K562 (cell line): ENCODE data around the gene PARD6B. TPM values are rescaled to one million over a fixed set of nuclear protein-coding genes. Genes with fewer than 3 reads are reported as not detected.

Source experiments
- CC2D1A ChIP-seq: fragments of 450-650 bp; IDR thresholded peaks from 2 replicates; pipeline ENCODE4 v1.6.1; 2017; ENCODE audit warnings: mild to moderate bottlenecking
- GATAD2A ChIP-seq: fragments of 450-650 bp; IDR thresholded peaks from 2 replicates; pipeline ENCODE4 v1.6.1; 2017
- GATAD2B ChIP-seq: fragments of 450-650 bp; IDR thresholded peaks from 2 replicates; pipeline ENCODE4 v1.6.1; 2017; ENCODE audit warnings: mild to moderate bottlenecking, borderline replicate concordance
- HMG20A ChIP-seq: fragments of 450-650 bp; formaldehyde crosslinking; conservative IDR thresholded peaks from 2 replicates; pipeline ENCODE4 v1.4.0; 2020; ENCODE audit warnings: mild to moderate bottlenecking, mixed read lengths
- KLF16 ChIP-seq: IDR thresholded peaks from 2 replicates; pipeline ENCODE4 v1.6.1; 2016; ENCODE audit warnings: antibody characterized with exemption
- MEF2A ChIP-seq: IDR thresholded peaks from 2 replicates; pipeline ENCODE4 v1.6.1; 2011; ENCODE audit warnings: low read depth, mild to moderate bottlenecking, low read length, moderate library complexity; ENCODE audit not compliant: control insufficient read depth
- MXI1 ChIP-seq: IDR thresholded peaks from 2 replicates; pipeline ENCODE4 v1.6.1; 2011; ENCODE audit warnings: low read depth, mild to moderate bottlenecking, improper control_type of control experiment, low read length
- NFE2 ChIP-seq: IDR thresholded peaks from 2 replicates; pipeline ENCODE4 v1.6.1; 2014; ENCODE audit warnings: antibody characterized with exemption, low read depth
- RBM25 ChIP-seq: fragments of 200-400 bp; formaldehyde crosslinking; IDR thresholded peaks from 2 replicates; pipeline ENCODE4 v1.6.1; 2018; ENCODE audit warnings: low read length, low read depth, moderate library complexity; ENCODE audit not compliant: severe bottlenecking
- ZBTB17 ChIP-seq: fragments of 450-650 bp; formaldehyde crosslinking; IDR thresholded peaks from 2 replicates; pipeline ENCODE4 v1.4.0; 2020; ENCODE audit warnings: mild to moderate bottlenecking
- ZBTB5 ChIP-seq: fragments of 450-650 bp; IDR thresholded peaks from 2 replicates; pipeline ENCODE4 v1.6.1; 2017; ENCODE audit warnings: antibody characterized with exemption
- ZBTB8A ChIP-seq: fragments of 450-650 bp; IDR thresholded peaks from 2 replicates; pipeline ENCODE4 v1.6.1; 2018; ENCODE audit warnings: mild to moderate bottlenecking, moderate library complexity; ENCODE audit not compliant: partially characterized antibody
- ZNF232 ChIP-seq: sonication (generic); formaldehyde crosslinking; IDR thresholded peaks from 2 replicates; pipeline ENCODE4 v1.8.0; 2022; ENCODE audit warnings: mild to moderate bottlenecking, missing genetic modification reagents
- ZNF318 ChIP-seq, 2 experiments: fragments of 450-650 bp; IDR thresholded peaks; 2 replicates each; pipeline ENCODE4 v1.6.1; 2016; ENCODE audit warnings: mild to moderate bottlenecking in 2 of 2, borderline replicate concordance in 1 of 2, low read depth in 1 of 2, moderate library complexity in 1 of 2
- ZNF395 ChIP-seq: fragments of 200-800 bp; sonication (Bioruptor generic); IDR thresholded peaks from 2 replicates; pipeline ENCODE4 v1.6.1; 2017; ENCODE audit warnings: missing genetic modification characterization, missing compliant biosample characterization
- ZNF57 ChIP-seq: fragments of 450-650 bp; formaldehyde crosslinking; IDR thresholded peaks from 2 replicates; pipeline ENCODE4 v1.4.0; 2020; ENCODE audit warnings: mild to moderate bottlenecking, moderate library complexity
- polyA plus RNA-seq, 8 experiments: library from polyadenylated mRNA; depleted of rRNA in 4 of 8; stranded (reverse) in 5 of 8; unstranded in 3 of 8; fragments of >200 nt; fragmentation: Nextera tagmentation in 2 of 8; fragmentation: Illumina TruSeq in 1 of 8; extraction: Ambion mirVana in 2 of 8; extraction: Trizol in 1 of 8; gene quantifications; 2 replicates each; pipeline versions ENCODE4 v1.2.1 to v1.2.3, GENCODE V29; 2011 to 2014; ENCODE audit warnings: inconsistent platforms in 1 of 8, missing spikeins in 1 of 8
- total RNA-seq, 7 experiments: library from RNA; depleted of rRNA in 6 of 7; stranded (reverse); fragments of >200 nt in 6 of 7; fragmentation: Illumina TruSeq in 2 of 7; extraction: Trizol in 2 of 7; gene quantifications; 2 replicates each; pipeline versions ENCODE4 v1.2.1 to v1.2.3, GENCODE V29; 2011 to 2021; ENCODE audit warnings: low replicate concordance in 1 of 7

Gene PARD6B
- total and polyA plus RNA-seq, 9 of the 15 experiments (the other 6 are each of a cell fraction or from before 2014, with no cell fraction given), result 1.7 to 12.3 (median 5.5) TPM

GRCh38 chr20:50724851-50725723 is 6.3 kb upstream of the PARD6B start (continued):
- no peak for TF ChIP-seq ZNF318 (IDR thresholded peaks at IDR 0.05; ENCODE audit: borderline replicate concordance in 1 of 2, low read depth in 1 of 2)
- TF ChIP-seq GATAD2A, result peak; percentile 77; the same call in 1 of the 2 replicates
- TF ChIP-seq CC2D1A, result peak; percentile 16; the same call in 1 of the 2 replicates
- TF ChIP-seq HMG20A (CRISPR knock-in tag), result no peak
- TF ChIP-seq ZBTB8A, result no peak
- no peak for TF ChIP-seq ZNF57 (CRISPR knock-in tag)
- peak; percentile 89 for TF ChIP-seq MEF2A
- no peak for TF ChIP-seq ZBTB17 (CRISPR knock-in tag)
- TF ChIP-seq ZBTB5, result no peak
- TF ChIP-seq GATAD2B, result no peak; the same call in 1 of the 2 replicates
- TF ChIP-seq RBM25, result no peak
- no peak for TF ChIP-seq ZNF232
- TF ChIP-seq KLF16, result 0 out of 2 replicates have a peak, but pooled peaks have one; percentile 6
- TF ChIP-seq MXI1, result no peak
- no peak for TF ChIP-seq ZNF395 (CRISPR knock-in tag)
- TF ChIP-seq NFE2, result peak; percentile 72
